Stimulated activated memory B cell treated with anti-CD40 and anti-IgM and Interleukin-4, amounts not matched to agents 10 μg/mL and 1 μg/mL and 100 μg/mL, for 72 hours (primary cell): ENCODE data around the gene TGFBRAP1.
A peak's percentile ranks its signal among the peaks of the same experiment; 100 is the strongest.

Experiments used
- ATAC-seq: fragments of 150-1000 bp; cut with Tn5 transposase; 2 replicates; pipeline ENCODE4 v1.10.0; 2021
- H3K27ac Mint-ChIP-seq: one replicate; pipeline ENCODE4 v1.8.0; 2022; ENCODE audit warnings: mild to moderate bottlenecking, mixed read lengths
- H3K27me3 Mint-ChIP-seq: one replicate; pipeline ENCODE4 v1.8.0; 2022; ENCODE audit warnings: mixed read lengths
- H3K36me3 Mint-ChIP-seq: one replicate; pipeline ENCODE4 v1.8.0; 2022; ENCODE audit warnings: mixed read lengths
- H3K4me1 Mint-ChIP-seq: one replicate; pipeline ENCODE4 v1.8.0; 2022; ENCODE audit warnings: mixed read lengths
- H3K4me3 Mint-ChIP-seq: one replicate; pipeline ENCODE4 v1.8.0; 2022; ENCODE audit warnings: mild to moderate bottlenecking, moderate library complexity, mixed read lengths
- H3K9me3 Mint-ChIP-seq: one replicate; pipeline ENCODE4 v1.8.0; 2022; ENCODE audit warnings: mixed read lengths

The TGFBRAP1 gene, protein sequence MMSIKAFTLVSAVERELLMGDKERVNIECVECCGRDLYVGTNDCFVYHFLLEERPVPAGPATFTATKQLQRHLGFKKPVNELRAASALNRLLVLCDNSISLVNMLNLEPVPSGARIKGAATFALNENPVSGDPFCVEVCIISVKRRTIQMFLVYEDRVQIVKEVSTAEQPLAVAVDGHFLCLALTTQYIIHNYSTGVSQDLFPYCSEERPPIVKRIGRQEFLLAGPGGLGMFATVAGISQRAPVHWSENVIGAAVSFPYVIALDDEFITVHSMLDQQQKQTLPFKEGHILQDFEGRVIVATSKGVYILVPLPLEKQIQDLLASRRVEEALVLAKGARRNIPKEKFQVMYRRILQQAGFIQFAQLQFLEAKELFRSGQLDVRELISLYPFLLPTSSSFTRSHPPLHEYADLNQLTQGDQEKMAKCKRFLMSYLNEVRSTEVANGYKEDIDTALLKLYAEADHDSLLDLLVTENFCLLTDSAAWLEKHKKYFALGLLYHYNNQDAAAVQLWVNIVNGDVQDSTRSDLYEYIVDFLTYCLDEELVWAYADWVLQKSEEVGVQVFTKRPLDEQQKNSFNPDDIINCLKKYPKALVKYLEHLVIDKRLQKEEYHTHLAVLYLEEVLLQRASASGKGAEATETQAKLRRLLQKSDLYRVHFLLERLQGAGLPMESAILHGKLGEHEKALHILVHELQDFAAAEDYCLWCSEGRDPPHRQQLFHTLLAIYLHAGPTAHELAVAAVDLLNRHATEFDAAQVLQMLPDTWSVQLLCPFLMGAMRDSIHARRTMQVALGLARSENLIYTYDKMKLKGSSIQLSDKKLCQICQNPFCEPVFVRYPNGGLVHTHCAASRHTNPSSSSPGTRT

GRCh38 chr2:105329561-105330495 is at the start of gene TGFBRAP1:
TGFBRAP1 (minus strand) TSS chr2:105329735; CDS start chr2:105308301, 21,434 bp downstream.
- Mint-ChIP-seq H3K4me3 (peak within 1 kb of the TSS; percentile 88), H3K4me1 (peaks cover 41% of the 10 kb centered on the region), H3K27ac (peak within 1 kb of the TSS; percentile 78), H3K36me3 (peaks cover 6% of the 10 kb centered on the region), H3K27me3 (no peaks in the 10 kb centered on the region), H3K9me3 (no peaks in the 10 kb centered on the region)
- peak; percentile 94 for ATAC-seq

- Mint-ChIP-seq H3K27me3 (no peaks in the 10 kb centered on the region), H3K9me3 (no peaks in the 10 kb centered on the region), H3K4me1 (no peaks in the 10 kb centered on the region), H3K36me3 (no peaks in the 10 kb centered on the region), H3K4me3 (no peak overlapping the region), H3K27ac (no peak overlapping the region)
- no peak for ATAC-seq
Observed at GRCh38 chr2:105378921-105379383, 49.4 kb upstream of the TGFBRAP1 start.

DNA sequence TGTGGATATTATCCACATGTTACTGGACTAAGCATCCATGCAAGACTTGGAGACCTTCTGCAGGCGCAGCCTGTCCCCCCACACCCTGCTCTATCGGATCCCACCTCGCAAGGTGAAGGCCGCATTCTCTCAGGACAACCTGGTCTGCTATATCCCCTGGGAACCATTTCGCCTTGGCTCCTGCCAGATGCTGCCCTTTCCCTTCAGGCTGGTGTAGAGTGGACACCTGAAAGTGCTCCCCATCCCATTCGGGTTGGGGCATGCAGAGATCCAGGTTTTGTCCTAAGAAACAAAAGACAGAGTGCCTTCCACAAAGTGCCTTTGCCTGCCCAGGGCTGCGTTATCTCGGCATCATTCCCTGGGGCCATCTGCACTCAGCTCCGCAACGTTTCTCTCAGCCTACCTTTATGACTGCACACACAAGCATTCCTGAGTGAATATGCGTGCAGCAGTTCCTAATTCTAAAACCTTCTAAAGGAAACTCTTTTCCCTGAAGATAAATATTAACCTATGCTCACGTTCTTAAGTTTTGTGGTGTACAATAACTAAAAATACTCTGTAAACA is 48.8 kb upstream of the TGFBRAP1 start:
- Mint-ChIP-seq H3K4me3 (no peak overlapping the region), H3K9me3 (no peaks in the 10 kb centered on the region), H3K36me3 (no peaks in the 10 kb centered on the region), H3K4me1 (no peaks in the 10 kb centered on the region), H3K27me3 (no peaks in the 10 kb centered on the region), H3K27ac (no peak overlapping the region)
- ATAC-seq = no peak

- no peak for ATAC-seq
- Mint-ChIP-seq H3K9me3 (no peaks in the 10 kb centered on the region), H3K27me3 (no peaks in the 10 kb centered on the region), H3K36me3 (no peaks in the 10 kb centered on the region), H3K4me1 (no peaks in the 10 kb centered on the region), H3K27ac (no peak overlapping the region), H3K4me3 (no peak overlapping the region)
Observed at GRCh38 chr2:105377871-105378270, 48.3 kb upstream of the TGFBRAP1 start.

GRCh38 chr2:105376789-105377240 is 47.3 kb upstream of the TGFBRAP1 start:
- ATAC-seq = no peak
- H3K36me3 Mint-ChIP-seq = no peaks in the 10 kb centered on the region
- H3K4me1 Mint-ChIP-seq = no peaks in the 10 kb centered on the region
- H3K27ac Mint-ChIP-seq = no peak overlapping the region
- no peaks in the 10 kb centered on the region for H3K27me3 Mint-ChIP-seq
- H3K4me3 Mint-ChIP-seq = no peak overlapping the region
- no peaks in the 10 kb centered on the region for H3K9me3 Mint-ChIP-seq

DNA sequence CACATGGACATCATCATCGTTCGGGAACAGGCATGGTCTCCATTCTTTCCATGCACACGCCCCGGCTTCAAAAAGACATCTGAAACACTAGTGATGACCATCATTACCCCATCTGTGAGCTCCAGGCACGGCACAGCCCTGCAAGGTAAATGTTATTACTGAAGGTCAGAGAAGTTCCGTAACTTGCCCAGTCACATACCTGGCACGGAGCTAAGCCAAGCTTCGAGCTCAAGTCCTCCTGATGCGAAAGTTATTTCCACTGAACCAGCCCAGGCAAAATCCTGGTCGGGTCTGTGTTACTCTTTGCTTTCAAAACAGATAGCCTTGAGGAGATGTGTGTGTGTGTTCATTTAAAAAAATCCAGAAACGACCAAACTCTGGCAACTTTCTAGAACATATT is 46.5 kb upstream of the TGFBRAP1 start:
- no peak overlapping the region for H3K4me3 Mint-ChIP-seq
- no peaks in the 10 kb centered on the region for H3K36me3 Mint-ChIP-seq
- H3K9me3 Mint-ChIP-seq = no peaks in the 10 kb centered on the region
- no peaks in the 10 kb centered on the region for H3K4me1 Mint-ChIP-seq
- ATAC-seq = no peak
- H3K27me3 Mint-ChIP-seq = no peaks in the 10 kb centered on the region
- H3K27ac Mint-ChIP-seq = no peak overlapping the region

GRCh38 chr2:105375001-105375561 is 45.5 kb upstream of the TGFBRAP1 start:
- no peak overlapping the region for H3K4me3 Mint-ChIP-seq
- H3K4me1 Mint-ChIP-seq = peaks cover 2% of the 10 kb centered on the region
- H3K36me3 Mint-ChIP-seq = no peaks in the 10 kb centered on the region
- no peaks in the 10 kb centered on the region for H3K27me3 Mint-ChIP-seq
- H3K27ac Mint-ChIP-seq = no peak overlapping the region
- no peaks in the 10 kb centered on the region for H3K9me3 Mint-ChIP-seq
- no peak for ATAC-seq

- Mint-ChIP-seq H3K27ac (no peak overlapping the region), H3K27me3 (no peaks in the 10 kb centered on the region), H3K36me3 (no peaks in the 10 kb centered on the region), H3K9me3 (no peaks in the 10 kb centered on the region), H3K4me1 (peaks cover 9% of the 10 kb centered on the region), H3K4me3 (no peak overlapping the region)
- ATAC-seq = no peak
Observed at GRCh38 chr2:105373895-105374401, 44.4 kb upstream of the TGFBRAP1 start.

DNA sequence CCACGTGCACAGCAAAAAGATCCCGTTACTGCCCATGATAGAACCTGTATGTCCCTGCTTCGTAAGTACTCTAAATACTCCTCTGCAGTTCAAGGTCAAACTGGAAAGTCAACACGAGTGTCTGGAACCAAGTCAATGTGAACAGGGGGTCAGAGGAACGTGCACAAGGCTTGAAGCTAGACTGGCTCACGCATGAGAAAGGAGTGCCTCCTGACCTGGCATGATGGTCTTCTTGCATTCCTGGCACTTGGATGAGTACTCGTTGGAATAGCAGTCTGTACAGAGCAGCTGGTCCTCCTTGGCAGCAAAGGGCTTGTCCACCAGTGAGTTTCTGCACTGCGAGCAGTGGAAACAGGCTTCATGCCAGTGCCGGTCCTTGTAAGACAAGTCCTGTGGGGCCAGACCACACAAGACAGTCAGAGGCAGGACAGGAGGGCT is 43.8 kb upstream of the TGFBRAP1 start:
- Mint-ChIP-seq H3K27ac (no peak overlapping the region), H3K27me3 (no peaks in the 10 kb centered on the region), H3K4me1 (peaks cover 9% of the 10 kb centered on the region), H3K36me3 (no peaks in the 10 kb centered on the region), H3K4me3 (no peak overlapping the region), H3K9me3 (no peaks in the 10 kb centered on the region)
- ATAC-seq = no peak

GRCh38 chr2:105371810-105372209 is 42.3 kb upstream of the TGFBRAP1 start:
- H3K4me3 Mint-ChIP-seq = no peak overlapping the region
- no peak for ATAC-seq
- no peak overlapping the region for H3K27ac Mint-ChIP-seq
- H3K9me3 Mint-ChIP-seq = no peaks in the 10 kb centered on the region
- no peaks in the 10 kb centered on the region for H3K36me3 Mint-ChIP-seq
- peaks cover 9% of the 10 kb centered on the region for H3K4me1 Mint-ChIP-seq
- no peaks in the 10 kb centered on the region for H3K27me3 Mint-ChIP-seq

GRCh38 chr2:105371156-105371555 is 41.6 kb upstream of the TGFBRAP1 start:
- Mint-ChIP-seq H3K4me1 (peaks cover 9% of the 10 kb centered on the region), H3K4me3 (no peak overlapping the region), H3K36me3 (no peaks in the 10 kb centered on the region), H3K9me3 (no peaks in the 10 kb centered on the region), H3K27me3 (no peaks in the 10 kb centered on the region), H3K27ac (no peak overlapping the region)
- ATAC-seq = no peak

DNA sequence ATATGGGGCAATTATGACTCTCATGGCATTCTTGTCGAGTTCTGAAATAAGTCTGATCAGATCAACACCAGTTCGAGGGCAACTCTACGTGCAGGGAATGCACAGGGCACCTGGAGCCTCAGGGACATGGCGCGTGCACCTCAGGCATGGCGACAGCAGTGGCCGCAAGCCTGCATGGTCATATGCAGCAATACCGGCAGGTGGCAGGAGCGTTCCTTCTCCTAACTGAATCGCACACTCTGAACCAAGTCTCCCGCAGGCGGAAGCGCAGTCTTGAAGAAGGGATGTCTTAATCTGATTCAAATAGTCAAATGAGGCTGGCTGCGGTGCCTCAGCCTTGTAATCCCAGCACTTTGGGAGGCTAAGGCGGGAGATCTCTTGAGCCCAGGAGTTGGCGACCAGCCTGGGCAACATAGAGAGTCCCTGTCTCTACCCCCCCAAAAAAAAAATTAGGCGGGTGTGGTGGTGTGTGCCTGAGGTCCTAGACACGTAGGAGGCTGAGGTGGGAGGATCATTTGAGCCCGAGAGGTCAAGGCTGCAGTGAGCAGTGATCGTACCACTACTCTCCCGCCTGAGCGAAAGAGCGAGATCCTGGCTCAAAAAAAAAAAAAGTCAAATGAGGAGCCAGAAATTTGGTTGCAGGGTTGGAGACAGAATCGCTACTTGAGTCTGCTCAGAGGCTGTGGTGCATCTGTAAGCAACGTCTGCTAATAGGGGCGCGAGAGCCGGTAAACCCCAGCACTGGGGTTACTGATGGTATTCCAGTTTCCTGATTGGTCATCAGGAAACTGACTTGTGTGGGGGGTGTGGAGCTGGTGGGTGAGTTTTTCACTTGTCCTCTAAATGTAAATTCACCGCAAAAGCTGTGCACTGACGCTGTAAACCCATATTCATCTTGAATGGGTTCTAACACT is 40.5 kb upstream of the TGFBRAP1 start:
- peaks cover 9% of the 10 kb centered on the region for H3K4me1 Mint-ChIP-seq
- H3K9me3 Mint-ChIP-seq = no peaks in the 10 kb centered on the region
- H3K27me3 Mint-ChIP-seq = no peaks in the 10 kb centered on the region
- ATAC-seq = peak; percentile 91
- peak overlapping the region; percentile 33 for H3K27ac Mint-ChIP-seq
- H3K4me3 Mint-ChIP-seq = peak overlapping the region; percentile 57
- no peaks in the 10 kb centered on the region for H3K36me3 Mint-ChIP-seq

- Mint-ChIP-seq H3K27ac (no peak overlapping the region), H3K27me3 (no peaks in the 10 kb centered on the region), H3K36me3 (no peaks in the 10 kb centered on the region), H3K9me3 (no peaks in the 10 kb centered on the region), H3K4me1 (peaks cover 9% of the 10 kb centered on the region), H3K4me3 (no peak overlapping the region)
- ATAC-seq = no peak
Observed at GRCh38 chr2:105368759-105369408, 39.3 kb upstream of the TGFBRAP1 start.
